ENCODE results near the gene RGS6.

The RGS6 gene

DNA sequence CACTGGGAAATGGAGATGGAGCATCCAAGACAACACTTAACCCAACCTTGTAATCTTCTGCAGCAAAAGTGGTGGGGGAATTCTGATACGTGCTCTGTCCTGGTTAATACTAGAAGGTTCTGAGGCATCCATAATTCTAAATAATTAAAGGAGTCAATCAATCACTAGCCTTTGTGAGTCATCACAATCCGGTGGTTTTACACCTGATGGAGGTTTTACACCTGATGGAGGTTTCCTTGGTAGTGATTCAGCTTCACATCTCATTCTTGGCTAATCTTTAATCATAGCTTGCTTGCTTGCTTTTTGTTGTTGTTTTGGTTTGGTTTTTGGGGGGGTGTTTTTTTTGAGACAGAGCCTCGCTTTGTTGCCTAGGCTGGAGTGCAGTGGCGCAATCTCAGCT lies 618.3 kb downstream of the RGS6 start:
- no peak for DNase-seq (ENCODE audit: low spot score)

- DNase-seq (ENCODE audit: low spot score): no peak
These were observed 620.0 kb downstream of the RGS6 start for GRCh38 chr14:72552236-72552635.

- DNase-seq (ENCODE audit: low spot score): no peak
These were observed 620.9 kb downstream of the RGS6 start for GRCh38 chr14:72553161-72553560.

GRCh38 chr14:72553656-72554055 lies 621.4 kb downstream of the RGS6 start:
- no peak for DNase-seq (ENCODE audit: low spot score)

DNA sequence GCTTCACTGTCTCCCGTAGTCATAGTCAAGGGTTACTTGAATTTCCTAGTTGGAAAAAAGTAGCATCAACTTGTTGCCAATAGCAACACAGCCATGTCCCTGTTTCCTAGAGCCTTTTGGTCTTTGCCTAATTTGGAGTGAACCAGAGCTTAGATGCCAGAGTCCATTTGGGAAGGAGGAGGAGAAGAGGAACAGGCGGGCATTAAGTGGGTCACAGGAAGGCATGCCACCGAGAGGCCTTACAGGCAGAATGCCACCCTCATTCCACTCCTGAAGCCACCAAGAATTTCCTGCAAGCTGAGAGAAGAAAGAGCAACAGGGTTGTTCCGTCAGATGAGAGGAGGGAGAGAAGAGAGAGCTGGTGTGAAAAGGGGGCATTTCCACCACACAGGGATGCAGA lies 622.2 kb downstream of the RGS6 start:
- DNase-seq (ENCODE audit: low spot score): no peak

- no peak for DNase-seq (ENCODE audit: low spot score)
These were observed 622.9 kb downstream of the RGS6 start for GRCh38 chr14:72554994-72555608.

DNA sequence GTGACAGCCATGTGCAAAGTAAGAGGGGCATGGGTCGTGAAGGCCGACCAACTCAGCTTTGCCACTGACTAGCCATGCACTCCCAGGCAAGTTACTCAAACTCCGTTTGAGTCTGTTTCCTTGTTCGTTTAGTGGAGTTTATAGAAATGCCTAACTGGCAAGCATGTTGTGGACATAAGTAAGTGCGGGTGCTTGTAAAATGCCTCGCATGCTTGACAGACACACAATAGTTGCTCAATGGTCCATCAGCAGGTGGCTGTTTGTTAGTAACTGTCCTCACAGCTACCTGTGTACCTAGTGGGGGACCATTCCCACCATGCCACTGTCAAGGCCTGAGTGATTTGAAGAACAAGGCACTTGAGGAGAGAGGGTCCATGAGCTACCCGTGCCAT lies 623.4 kb downstream of the RGS6 start:
- no peak for DNase-seq (ENCODE audit: low spot score)

GRCh38 chr14:72557671-72558070 lies 625.4 kb downstream of the RGS6 start:
- DNase-seq (ENCODE audit: low spot score): no peak

GRCh38 chr14:72558721-72559120 lies 626.5 kb downstream of the RGS6 start:
- no peak for DNase-seq (ENCODE audit: low spot score)

DNA sequence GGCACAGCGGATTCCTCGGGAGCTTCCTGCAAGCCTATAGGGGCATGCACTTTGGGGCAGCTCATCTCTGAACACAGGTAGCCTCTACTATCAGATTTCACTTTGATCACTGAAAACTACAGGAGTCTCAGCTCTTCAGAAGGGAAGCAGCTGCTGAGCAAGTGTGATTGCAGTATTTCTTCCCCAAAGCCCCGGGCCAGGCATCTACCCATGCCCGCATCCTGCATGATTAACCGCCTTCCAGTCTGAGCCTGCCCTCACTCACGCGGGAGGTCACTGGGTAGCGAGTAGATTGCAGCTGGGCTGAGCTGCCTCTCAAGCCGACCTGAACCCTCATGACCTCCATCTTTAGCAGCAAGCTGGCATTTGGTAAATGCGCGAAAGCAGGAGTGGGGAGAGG lies 627.0 kb downstream of the RGS6 start:
- DNase-seq (ENCODE audit: low spot score): no peak

GRCh38 chr14:72559669-72560255 lies 627.5 kb downstream of the RGS6 start:
- no peak for DNase-seq (ENCODE audit: low spot score)

DNA sequence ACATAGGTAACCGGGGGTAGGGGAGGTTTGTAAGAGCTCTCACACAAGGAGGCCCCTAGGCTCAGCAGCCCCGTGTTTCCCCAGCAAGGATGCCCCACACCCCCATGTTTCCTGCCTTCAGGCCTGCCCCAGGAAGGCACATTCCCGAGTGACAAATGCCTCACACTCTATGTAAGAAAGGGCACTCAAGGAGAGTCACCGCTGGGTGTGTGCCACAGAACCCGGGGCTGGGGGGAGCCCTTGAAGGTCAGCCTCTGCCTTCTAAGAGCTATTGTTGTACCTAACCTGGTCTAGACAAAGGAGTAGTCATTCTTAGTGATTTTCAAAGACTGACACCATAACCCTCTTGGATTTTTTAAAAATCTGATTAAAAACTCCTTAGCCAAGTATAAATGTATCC lies 628.1 kb downstream of the RGS6 start:
- no peak for DNase-seq (ENCODE audit: low spot score)

GRCh38 chr14:72560889-72561493 lies 628.8 kb downstream of the RGS6 start:
- DNase-seq (ENCODE audit: low spot score): no peak

GRCh38 chr14:72562300-72562699 lies 630.1 kb downstream of the RGS6 start:
- no peak for DNase-seq (ENCODE audit: low spot score)

DNA sequence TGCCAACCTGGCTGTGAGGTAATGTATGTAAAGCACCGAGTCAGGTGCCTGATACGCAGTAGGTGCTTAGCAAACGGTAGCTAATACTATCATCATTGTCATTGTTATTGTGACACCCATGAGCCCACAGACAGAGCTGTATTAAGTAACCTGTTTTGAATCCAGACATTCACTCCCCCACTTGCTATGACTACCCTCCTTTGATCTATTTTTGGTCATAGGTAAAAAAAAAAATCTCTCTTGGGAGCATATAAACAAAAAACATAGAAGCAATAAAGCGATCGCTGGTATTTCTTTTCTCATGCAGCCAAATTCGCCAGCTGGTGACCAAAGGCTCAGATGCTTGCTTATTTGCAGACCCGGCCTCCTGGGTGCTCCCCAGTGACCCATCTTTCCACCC lies 631.4 kb downstream of the RGS6 start:
- DNase-seq (ENCODE audit: low spot score): no peak

DNA sequence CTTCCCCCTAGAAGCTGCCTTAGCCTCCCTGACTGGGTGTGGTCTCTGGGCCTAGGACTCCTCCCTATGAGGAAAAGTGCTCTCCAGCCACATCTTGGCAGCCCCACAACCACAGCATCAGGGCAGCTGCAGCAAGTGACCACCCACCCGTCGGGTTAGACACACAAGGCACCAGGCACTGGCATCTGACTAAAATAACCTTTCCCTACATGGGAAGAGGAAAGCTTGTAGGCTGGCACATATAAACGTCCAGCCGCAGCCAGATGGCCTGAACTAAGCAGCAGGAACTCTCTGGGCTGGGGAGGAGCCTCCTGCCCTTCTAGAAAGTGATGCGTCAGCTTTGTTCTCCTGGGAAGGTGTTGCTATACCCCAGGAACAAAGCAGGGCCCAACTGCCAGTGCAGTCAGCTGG lies 632.9 kb downstream of the RGS6 start:
- no peak for DNase-seq (ENCODE audit: low spot score)

- DNase-seq (ENCODE audit: low spot score): no peak
These were observed 633.7 kb downstream of the RGS6 start for GRCh38 chr14:72565917-72566316.

GRCh38 chr14:72567226-72567625 lies 635.0 kb downstream of the RGS6 start:
- DNase-seq (ENCODE audit: low spot score): no peak

- no peak for DNase-seq (ENCODE audit: low spot score)
These were observed 636.2 kb downstream of the RGS6 start for GRCh38 chr14:72568296-72568992.

DNA sequence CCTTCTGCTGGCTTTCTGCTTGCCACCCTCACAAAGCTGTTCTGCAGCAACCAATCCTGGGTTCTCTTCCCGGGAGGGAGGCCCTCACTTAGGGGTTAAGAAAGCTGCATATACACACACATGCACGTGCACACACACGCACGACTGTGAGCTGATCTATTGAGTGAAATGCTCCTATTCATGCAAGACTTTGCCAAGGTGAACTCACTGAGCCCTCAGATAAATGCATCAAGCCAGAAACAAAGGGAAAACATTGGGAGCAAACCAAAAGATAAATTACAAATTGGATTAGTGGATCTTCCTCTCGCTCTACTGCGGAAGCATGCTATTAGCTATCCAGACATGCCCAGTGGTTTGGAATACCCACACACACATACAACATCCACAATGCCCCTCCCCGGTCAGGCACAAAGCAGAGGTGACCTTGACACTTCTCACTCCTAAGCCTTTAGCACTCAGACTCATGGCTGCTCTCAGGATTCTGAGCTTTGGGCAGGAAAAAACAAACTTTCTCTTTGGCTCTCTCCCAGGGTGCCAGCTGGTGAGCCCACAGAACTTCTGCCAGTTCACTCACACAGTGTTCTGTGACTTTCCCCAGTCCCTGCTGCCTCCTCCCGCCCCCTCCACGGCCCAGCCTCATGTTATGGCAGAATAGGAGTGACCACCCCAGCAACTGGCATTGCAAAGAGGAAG lies 641.6 kb downstream of the RGS6 start:
- no peak for DNase-seq (ENCODE audit: low spot score)

- DNase-seq (ENCODE audit: low spot score): no peak
These were observed 642.5 kb downstream of the RGS6 start for GRCh38 chr14:72574715-72575114.

DNA sequence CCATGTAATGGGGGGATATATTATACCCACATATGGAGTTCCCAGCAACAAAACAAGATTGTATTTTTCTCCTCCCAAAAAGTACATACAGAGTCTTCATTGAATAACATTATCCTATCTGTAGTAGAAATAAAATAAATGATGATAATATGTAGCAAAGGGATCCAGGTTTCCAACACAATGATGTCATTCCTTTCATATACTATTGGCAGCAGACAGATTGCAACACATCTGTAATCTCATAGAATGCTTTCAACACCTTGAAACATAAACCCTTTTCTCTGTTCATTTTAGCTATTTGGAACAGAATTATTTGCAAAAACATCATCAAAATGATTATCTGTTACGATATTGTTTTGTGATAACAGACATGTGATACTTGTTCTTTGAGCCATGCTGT lies 644.0 kb downstream of the RGS6 start:
- no peak for DNase-seq (ENCODE audit: low spot score)

- DNase-seq (ENCODE audit: low spot score): no peak
These were observed 645.3 kb downstream of the RGS6 start for GRCh38 chr14:72577521-72577920.
